ENCODE measurements around the gene UBE2O. TPM values are rescaled to one million over a fixed set of nuclear protein-coding genes. Genes with fewer than 3 reads are reported as not detected.
A peak's percentile ranks its signal among the peaks of the same experiment; 100 is the strongest.

The UBE2O gene
- total RNA-seq, 3 donors from 2014 or later (not counting 1 experiment from before 2014, with no cell fraction given): 34.9 to 40.2 (median 37.7) TPM

GRCh38 chr17:76469991-76470739, 17.2 kb upstream of the UBE2O start:
- H3K9me3 ChIP-seq (ENCODE audit: control insufficient read depth, insufficient read depth, low read length): no peaks in the 10 kb centered on the region
- peaks cover 0 to 24% of the 10 kb centered on the region in 2 donors for H3K4me1 Mint-ChIP-seq
- no peaks in the 10 kb centered on the region for H3K9me3 Mint-ChIP-seq
- peaks cover 49% of the 10 kb centered on the region for H3K36me3 ChIP-seq (ENCODE audit: control insufficient read depth, insufficient read depth, low read length)
- WGBS (ENCODE audit: insufficient coverage): 92% methylated on average over 13 of the region's 13 CpGs
- ATAC-seq (no peak), DNase-seq (no peak)
- H3K27ac ChIP-seq (ENCODE audit: low read length): no peak overlapping the region
- H3K4me3 Mint-ChIP-seq: no peak overlapping the region
- TF ChIP-seq CTCF (IDR thresholded peaks at IDR 0.05): no peak
- H3K4me3 ChIP-seq (ENCODE audit: low read length): no peak overlapping the region
- no peaks in the 10 kb centered on the region for H3K36me3 Mint-ChIP-seq
- peak overlapping the region in 1 of 2 donors; percentile 75 for H3K27ac Mint-ChIP-seq
- no peaks in the 10 kb centered on the region for H3K27me3 ChIP-seq (ENCODE audit: control insufficient read depth, insufficient read depth, low read length)
- no peaks in the 10 kb centered on the region for H3K27me3 Mint-ChIP-seq (ENCODE audit: low read depth in 2 of 2)
- intact Hi-C loops (cut with micrococcal nuclease): loop anchor here (5.0 kb wide), 2 partner anchors 77 to 152 kb away; no protein-coding TSS in a partner anchor
- peaks cover 13% of the 10 kb centered on the region for H3K4me1 ChIP-seq (ENCODE audit: control insufficient read depth, insufficient read depth, low read length)

GRCh38 chr17:76469076-76469990, 16.4 kb upstream of the UBE2O start:
- 96% methylated on average over 38 of the region's 38 CpGs for WGBS (ENCODE audit: insufficient coverage)
- Mint-ChIP-seq H3K27me3 (ENCODE audit: low read depth in 2 of 2) (no peaks in the 10 kb centered on the region), H3K9me3 (no peaks in the 10 kb centered on the region), H3K36me3 (no peaks in the 10 kb centered on the region), H3K27ac (no peak overlapping the region), H3K4me1 (peaks cover 0 to 24% of the 10 kb centered on the region in 2 donors), H3K4me3 (no peak overlapping the region)
- intact Hi-C loops (cut with micrococcal nuclease): loop anchor here (5.0 kb wide), 2 partner anchors 78 to 153 kb away; no protein-coding TSS in a partner anchor
- peaks cover 41% of the 10 kb centered on the region for H3K36me3 ChIP-seq (ENCODE audit: control insufficient read depth, insufficient read depth, low read length)
- H3K27me3 ChIP-seq (ENCODE audit: control insufficient read depth, insufficient read depth, low read length): no peaks in the 10 kb centered on the region
- no peak overlapping the region for H3K27ac ChIP-seq (ENCODE audit: low read length)
- no peaks in the 10 kb centered on the region for H3K9me3 ChIP-seq (ENCODE audit: control insufficient read depth, insufficient read depth, low read length)
- peaks cover 13% of the 10 kb centered on the region for H3K4me1 ChIP-seq (ENCODE audit: control insufficient read depth, insufficient read depth, low read length)
- TF ChIP-seq CTCF (IDR thresholded peaks at IDR 0.05): no peak
- DNase-seq: no peak
- no peak overlapping the region for H3K4me3 ChIP-seq (ENCODE audit: low read length)
- ATAC-seq: no peak

GRCh38 chr17:76468634-76469010, 15.7 kb upstream of the UBE2O start:
- intact Hi-C loops (cut with micrococcal nuclease): loop anchor here (5.0 kb wide), 2 partner anchors 79 to 154 kb away; no protein-coding TSS in a partner anchor
- Mint-ChIP-seq H3K36me3 (no peaks in the 10 kb centered on the region), H3K27ac (peak overlapping the region in 1 of 2 donors; percentile 8), H3K9me3 (no peaks in the 10 kb centered on the region), H3K4me3 (no peak overlapping the region), H3K4me1 (peaks cover 0 to 24% of the 10 kb centered on the region in 2 donors), H3K27me3 (ENCODE audit: low read depth in 2 of 2) (peaks cover 0 to 1% of the 10 kb centered on the region in 2 donors)
- DNase-seq: no peak
- no peak for ATAC-seq
- no peaks in the 10 kb centered on the region for H3K9me3 ChIP-seq (ENCODE audit: control insufficient read depth, insufficient read depth, low read length)
- H3K4me3 ChIP-seq (ENCODE audit: low read length): no peak overlapping the region
- no peaks in the 10 kb centered on the region for H3K27me3 ChIP-seq (ENCODE audit: control insufficient read depth, insufficient read depth, low read length)
- peaks cover 13% of the 10 kb centered on the region for H3K4me1 ChIP-seq (ENCODE audit: control insufficient read depth, insufficient read depth, low read length)
- H3K27ac ChIP-seq (ENCODE audit: low read length): no peak overlapping the region
- no peak for TF ChIP-seq CTCF (IDR thresholded peaks at IDR 0.05)
- WGBS (ENCODE audit: insufficient coverage): 94% methylated on average over 14 of the region's 14 CpGs
- peaks cover 34% of the 10 kb centered on the region for H3K36me3 ChIP-seq (ENCODE audit: control insufficient read depth, insufficient read depth, low read length)

All from natural killer cell (primary cell).